Smooth muscle cell (in vitro differentiated cells): ENCODE results near the gene LCA5L. TPM values are rescaled to one million over a fixed set of nuclear protein-coding genes. Genes with fewer than 3 reads are reported as not detected.

ENCODE experiments used
- DNase-seq: peaks from one replicate; lab custom pipeline; 2025; ENCODE audit not compliant: unreplicated experiment; lab: John Stamatoyannopoulos, UW
- H2AFZ ChIP-seq: fragments of 200-600 bp; sonication (generic); 2 replicates; pipeline ENCODE4 v1.6.0; 2016; ENCODE audit warnings: antibody characterized with exemption, low read depth, mild to moderate bottlenecking
- H3F3A ChIP-seq: fragments of 200-600 bp; sonication (generic); 2 replicates; pipeline ENCODE4 v1.6.0; 2017; ENCODE audit warnings: antibody characterized with exemption, low read depth
- H3K27ac ChIP-seq: fragments of 200-600 bp; sonication (generic); 2 replicates; pipeline ENCODE4 v1.5.1; 2016; ENCODE audit warnings: low read depth, mild to moderate bottlenecking
- H3K27me3 ChIP-seq: fragments of 200-600 bp; sonication (generic); 2 replicates; pipeline ENCODE4 v1.6.1; 2016; ENCODE audit warnings: low read depth, mild to moderate bottlenecking
- H3K36me3 ChIP-seq: fragments of 200-600 bp; sonication (generic); 2 replicates; pipeline ENCODE4 v1.5.1; 2016; ENCODE audit warnings: low read depth
- H3K4me1 ChIP-seq: fragments of 200-600 bp; sonication (generic); 2 replicates; pipeline ENCODE4 v1.5.1; 2016; ENCODE audit warnings: low read depth
- H3K4me2 ChIP-seq: fragments of 200-600 bp; sonication (generic); 2 replicates; pipeline ENCODE4 v1.6.0; 2016; ENCODE audit warnings: mild to moderate bottlenecking
- H3K4me3 ChIP-seq: fragments of 200-600 bp; sonication (generic); 2 replicates; pipeline ENCODE4 v1.5.1; 2016; ENCODE audit warnings: mild to moderate bottlenecking
- H3K79me2 ChIP-seq: fragments of 200-600 bp; sonication (generic); 2 replicates; pipeline ENCODE4 v1.6.0; 2016; ENCODE audit warnings: low read depth, mild to moderate bottlenecking
- H3K9ac ChIP-seq: fragments of 200-600 bp; sonication (generic); 2 replicates; pipeline ENCODE4 v1.6.0; 2016; ENCODE audit warnings: low read depth
- H3K9me3 ChIP-seq: fragments of 200-600 bp; sonication (generic); replicated peaks from 2 replicates; pipeline ENCODE4 v1.5.1; 2016; ENCODE audit warnings: low read depth
- H4K20me1 ChIP-seq: fragments of 200-600 bp; sonication (generic); 2 replicates; pipeline ENCODE4 v1.6.0; 2016; ENCODE audit warnings: low read depth
- CTCF ChIP-seq: fragments of 200-600 bp; sonication (generic); IDR thresholded peaks from 2 replicates; pipeline ENCODE4 v1.5.1; 2017; ENCODE audit warnings: borderline replicate concordance, mild to moderate bottlenecking, antibody characterized with exemption; ENCODE audit not compliant: insufficient read depth, poor library complexity, severe bottlenecking
- WGBS: methylation state at CpG from one replicate; pipeline ENCODE4 v1.1.7; 2016; ENCODE audit warnings: low lambda C conversion rate; 5-methylcytosine and 5-hydroxymethylcytosine counted together
- polyA plus RNA-seq: library from polyadenylated mRNA; unstranded; fragments of >200 nt; fragmentation: Nextera tagmentation; extraction: Ambion mirVana; gene quantifications from 2 replicates; pipeline ENCODE4 v1.2.1, GENCODE V29; 2016
- total RNA-seq: library from RNA; depleted of rRNA; stranded (reverse); fragments of >200 nt; gene quantifications from 2 replicates; pipeline ENCODE4 v1.2.3, GENCODE V29; 2014

Gene LCA5L
- total and polyA plus RNA-seq, 2 experiments from 2014 or later, result 2.2 to 2.4 TPM

GRCh38 chr21:39406065-39406464, 39.5 kb downstream of the LCA5L start:
- Histone ChIP-seq H4K20me1 (no peaks in the 10 kb centered on the region), H3K36me3 (peaks cover 9% of the 10 kb centered on the region), H3K27ac (no peak overlapping the region), H3K27me3 (no peaks in the 10 kb centered on the region), H3K9me3 (peaks cover 6% of the 10 kb centered on the region), H3K9ac (no peak overlapping the region), H3F3A (no peaks in the 10 kb centered on the region), H3K4me1 (no peaks in the 10 kb centered on the region), H3K4me3 (no peak overlapping the region), H3K4me2 (no peak overlapping the region), H3K79me2 (no peaks in the 10 kb centered on the region), H2AFZ (no peak overlapping the region)
- DNase-seq, result no peak
- no peak for TF ChIP-seq CTCF
- WGBS, result 98% methylated on average over 2 of the region's 2 CpGs

- no peak overlapping the region for H3K4me2 ChIP-seq
- H3K79me2 ChIP-seq, result no peaks in the 10 kb centered on the region
- H3K9me3 ChIP-seq, result no peaks in the 10 kb centered on the region
- H4K20me1 ChIP-seq, result no peaks in the 10 kb centered on the region
- H2AFZ ChIP-seq, result no peak overlapping the region
- H3F3A ChIP-seq, result no peaks in the 10 kb centered on the region
- H3K9ac ChIP-seq, result no peak overlapping the region
- H3K4me3 ChIP-seq, result no peak overlapping the region
- no peaks in the 10 kb centered on the region for H3K4me1 ChIP-seq
- peak overlapping the region; percentile 66 for H3K27ac ChIP-seq
- no peaks in the 10 kb centered on the region for H3K36me3 ChIP-seq
- WGBS, result 69% methylated on average over 8 of the region's 8 CpGs
- no peak for TF ChIP-seq CTCF
- no peak for DNase-seq
- H3K27me3 ChIP-seq, result no peaks in the 10 kb centered on the region
Measured at GRCh38 chr21:39400173-39400572, 45.4 kb downstream of the LCA5L start.

GRCh38 chr21:39397646-39398385, 47.8 kb downstream of the LCA5L start:
- Histone ChIP-seq H3F3A (no peaks in the 10 kb centered on the region), H3K27ac (no peak overlapping the region), H3K4me2 (no peak overlapping the region), H3K9ac (no peak overlapping the region), H3K4me1 (no peaks in the 10 kb centered on the region), H3K36me3 (no peaks in the 10 kb centered on the region), H3K9me3 (no peaks in the 10 kb centered on the region), H3K4me3 (no peak overlapping the region), H4K20me1 (no peaks in the 10 kb centered on the region), H2AFZ (no peak overlapping the region), H3K27me3 (no peaks in the 10 kb centered on the region), H3K79me2 (no peaks in the 10 kb centered on the region)
- no peak for DNase-seq
- no peak for TF ChIP-seq CTCF
- WGBS, result 92% methylated on average over 11 of the region's 11 CpGs

- Histone ChIP-seq H3K79me2 (peaks cover 17% of the 10 kb centered on the region), H3K4me1 (peaks cover 8% of the 10 kb centered on the region), H3K36me3 (peaks cover 3% of the 10 kb centered on the region), H3K27me3 (no peaks in the 10 kb centered on the region), H3K4me2 (no peak overlapping the region), H2AFZ (no peak overlapping the region), H3K9me3 (no peaks in the 10 kb centered on the region), H3K27ac (no peak overlapping the region), H3K4me3 (no peak overlapping the region), H3K9ac (no peak overlapping the region), H4K20me1 (peaks cover 16% of the 10 kb centered on the region), H3F3A (no peaks in the 10 kb centered on the region)
- no peak for TF ChIP-seq CTCF
- WGBS, result 94% methylated on average over 7 of the region's 7 CpGs
- DNase-seq, result no peak
Measured at GRCh38 chr21:39392981-39393380, 52.6 kb downstream of the LCA5L start.
